GM19035 (cell line): ENCODE data around the gene PRKAG2.

Experiments
- ATAC-seq: cut with Tn5 transposase; IDR thresholded peaks from one replicate; pipeline ENCODE4 v1.9.1; 2021; ENCODE audit not compliant: unreplicated experiment

PRKAG2 gene

GRCh38 chr7:151506901-151507382 is 370.0 kb downstream of the PRKAG2 start:
- ATAC-seq, result no peak
